Heart left ventricle (tissue), 13 donors: Measurements from ENCODE around the gene JUP.

Experiments used
- POLR2A ChIP-seq, 2 donors: fragments of 450-650 bp; IDR thresholded peaks; one replicate each; pipeline ENCODE4 v1.6.1; 2017; ENCODE audit warnings: antibody characterized with exemption in 2 of 2, mild to moderate bottlenecking in 2 of 2, moderate library complexity in 2 of 2
- TF ChIP-seq, protein P1 (sequence below), 12 donors: fragments of 200-600 bp; sonication (generic) in 4 of 12; IDR thresholded peaks; one replicate each; pipeline versions ENCODE4 v1.5.0 to v1.8.0; 2018 to 2022; ENCODE audit warnings: antibody characterized with exemption in 12 of 12, mild to moderate bottlenecking in 5 of 12
- donor health status: ischemic (EF 13 %, LVEDD 7.1; RV severe dilation, severe dysfunction).
- donor health status: DM: no; HTN: yes; CAD: no.
- donor health status: DM: no; HTN: no; CAD: no.
- donor health status: ischemic (EF 25% LVEDD 6.9; RV normal size, moderate dysfunction).
- donor health status: ischemic (EF 25% LVEDD 5.7; RV mildly dilated, moderate dysfunction).
- donor health status: ischemic (EF 35%, LVEDD 5.7; RV mildly dilated, moderate dysfunction).
- donor health status: nonischemic (EF 11% LVEDD 7.7; RV severe dilation, severe dysfunction).
- donor health status: DM: yes; HTN: yes; CAD: no.
- donor health status: PGD.
- donor health status: ischemic (EF 29% LVEDD 5.4; RV normal size, mild dysfunction).
- donor health status: nonischemic (EF 23%, LVEDD 6.1; RV moderate dilation, normal function).

DNA sequence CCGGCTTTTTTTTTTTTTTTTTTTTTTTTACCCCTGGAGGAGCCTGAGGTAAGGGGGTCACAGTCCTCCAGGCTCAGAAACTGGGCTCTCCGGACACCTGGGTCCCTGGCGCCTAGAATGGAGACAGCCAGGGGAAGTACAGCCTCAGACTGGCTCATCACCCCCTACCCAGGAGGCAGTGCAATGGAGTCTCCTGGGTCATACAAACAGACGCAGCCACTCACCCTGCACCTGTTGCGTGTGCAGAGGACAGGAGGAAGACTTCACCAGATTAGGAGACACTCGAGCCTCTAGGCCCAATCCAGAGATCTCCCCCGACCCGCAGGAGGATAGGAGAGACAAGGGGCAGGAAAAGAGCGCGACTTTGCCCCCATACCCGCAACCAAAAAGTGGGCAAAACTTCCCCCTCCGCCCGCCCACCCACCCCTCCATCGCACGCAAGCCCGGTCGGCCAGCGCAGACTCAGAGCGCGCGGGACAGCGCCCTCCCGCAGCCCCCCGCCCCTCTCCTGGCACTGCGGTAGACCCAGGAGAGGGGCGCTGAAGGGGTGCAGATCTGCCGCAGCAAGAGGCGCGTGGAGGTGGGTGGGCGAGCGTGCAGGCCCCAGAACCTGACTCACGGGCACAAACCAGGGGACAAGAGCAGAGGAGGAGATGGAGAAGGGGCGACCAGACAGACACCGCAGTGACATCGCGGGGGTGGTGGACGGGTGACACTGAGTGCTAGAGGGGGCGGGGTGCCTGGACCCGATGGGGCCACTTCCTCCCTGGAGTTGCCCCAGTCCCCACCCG lies 53.0 kb downstream of the JUP start:
- TF ChIP-seq, protein P1, sequence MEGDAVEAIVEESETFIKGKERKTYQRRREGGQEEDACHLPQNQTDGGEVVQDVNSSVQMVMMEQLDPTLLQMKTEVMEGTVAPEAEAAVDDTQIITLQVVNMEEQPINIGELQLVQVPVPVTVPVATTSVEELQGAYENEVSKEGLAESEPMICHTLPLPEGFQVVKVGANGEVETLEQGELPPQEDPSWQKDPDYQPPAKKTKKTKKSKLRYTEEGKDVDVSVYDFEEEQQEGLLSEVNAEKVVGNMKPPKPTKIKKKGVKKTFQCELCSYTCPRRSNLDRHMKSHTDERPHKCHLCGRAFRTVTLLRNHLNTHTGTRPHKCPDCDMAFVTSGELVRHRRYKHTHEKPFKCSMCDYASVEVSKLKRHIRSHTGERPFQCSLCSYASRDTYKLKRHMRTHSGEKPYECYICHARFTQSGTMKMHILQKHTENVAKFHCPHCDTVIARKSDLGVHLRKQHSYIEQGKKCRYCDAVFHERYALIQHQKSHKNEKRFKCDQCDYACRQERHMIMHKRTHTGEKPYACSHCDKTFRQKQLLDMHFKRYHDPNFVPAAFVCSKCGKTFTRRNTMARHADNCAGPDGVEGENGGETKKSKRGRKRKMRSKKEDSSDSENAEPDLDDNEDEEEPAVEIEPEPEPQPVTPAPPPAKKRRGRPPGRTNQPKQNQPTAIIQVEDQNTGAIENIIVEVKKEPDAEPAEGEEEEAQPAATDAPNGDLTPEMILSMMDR (IDR thresholded peaks at IDR 0.05) = no peak
- no peak for TF ChIP-seq POLR2A (IDR thresholded peaks at IDR 0.05)
